Calu3 (cell line): ENCODE measurements around the gene FCHSD2. TPM values are rescaled to one million over a fixed set of nuclear protein-coding genes. Genes with fewer than 3 reads are reported as not detected.

Source experiments
- BruUV-seq: library from RNA; stranded (reverse); fragments of 400-500 nt; replicated peaks from 2 replicates; lab custom pipeline; 2021; lab: Mats Ljungman, UMichigan
- CTCF ChIA-PET: fragments of 300-600 bp; sonication (Branson Sonifier 250); formaldehyde crosslinking; loops from one replicate; lab custom pipeline; 2022; ENCODE audit warnings: antibody characterized with exemption; lab: Charles Lee
- DNase-seq: peaks from one replicate; pipeline ENCODE4 v3.0.0; 2022
- H3K27ac Mint-ChIP-seq: one replicate; pipeline ENCODE4 v1.8.0; 2022; ENCODE audit warnings: mixed read lengths; ENCODE audit not compliant: unreplicated experiment
- H3K27me3 Mint-ChIP-seq: one replicate; pipeline ENCODE4 v1.8.0; 2022; ENCODE audit warnings: mixed read lengths; ENCODE audit not compliant: unreplicated experiment
- H3K36me3 Mint-ChIP-seq: one replicate; pipeline ENCODE4 v1.8.0; 2022; ENCODE audit warnings: mild to moderate bottlenecking, moderate library complexity, mixed read lengths; ENCODE audit not compliant: insufficient read depth, unreplicated experiment
- H3K4me1 Mint-ChIP-seq: one replicate; pipeline ENCODE4 v1.8.0; 2022; ENCODE audit warnings: mild to moderate bottlenecking, low read depth, mixed read lengths; ENCODE audit not compliant: unreplicated experiment
- H3K4me3 Mint-ChIP-seq: one replicate; pipeline ENCODE4 v1.8.0; 2022; ENCODE audit warnings: mild to moderate bottlenecking, low read depth, moderate library complexity, mixed read lengths; ENCODE audit not compliant: unreplicated experiment
- H3K9me3 Mint-ChIP-seq: one replicate; pipeline ENCODE4 v1.8.0; 2022; ENCODE audit warnings: low read depth, mixed read lengths; ENCODE audit not compliant: unreplicated experiment
- intact Hi-C: fragments of 100-400 bp; cut with micrococcal nuclease; formaldehyde crosslinking; loops from one replicate; pipeline ENCODE4 v1.10.0; 2022; ENCODE audit not compliant: unreplicated experiment
- total RNA-seq: library from RNA; stranded (reverse); gene quantifications from 2 replicates; pipeline ENCODE4 v1.2.3, GENCODE V29; 2022
- TF ChIP-seq, protein P1 (sequence below): fragments of 200-600 bp; IDR thresholded peaks from one replicate; pipeline ENCODE4 v1.8.0; 2022; ENCODE audit warnings: antibody characterized with exemption; ENCODE audit not compliant: unreplicated experiment

Gene FCHSD2
- total RNA-seq, 1 experiment from 2014 or later, result 16.2 TPM

DNA sequence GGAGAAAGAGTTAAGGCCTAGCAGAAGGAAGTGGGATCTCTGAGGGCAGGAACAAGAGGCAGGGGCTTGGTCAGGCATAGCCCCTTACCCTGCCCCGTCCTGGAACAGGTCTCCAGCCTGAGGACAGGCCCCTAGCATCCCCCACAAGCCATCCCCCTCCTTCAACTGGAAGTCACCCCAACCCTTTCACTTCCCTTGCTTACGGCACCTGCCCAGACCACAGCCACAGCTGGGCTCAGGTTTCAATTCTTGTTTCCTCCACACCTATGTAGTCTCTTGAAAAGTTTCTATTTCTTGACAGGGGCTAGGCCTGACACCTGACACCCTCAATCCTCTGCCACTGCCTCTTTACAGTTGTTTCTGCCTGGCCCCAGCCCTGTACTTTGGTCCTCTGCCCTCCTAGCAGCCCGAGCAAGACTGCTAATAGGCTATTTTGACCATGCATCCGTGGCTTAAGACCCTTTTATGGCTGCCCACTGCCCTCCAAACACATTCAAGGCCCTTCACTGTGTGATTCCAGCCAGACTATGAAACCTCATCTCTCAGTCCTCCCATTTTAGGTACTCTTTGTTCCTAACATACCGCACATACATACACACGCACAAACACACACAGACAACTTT lies 10.9 kb upstream of the FCHSD2 start:
- Mint-ChIP-seq H3K9me3 (no peaks in the 10 kb centered on the region), H3K4me3 (no peak overlapping the region), H3K27me3 (no peaks in the 10 kb centered on the region), H3K4me1 (peaks cover 12% of the 10 kb centered on the region), H3K27ac (no peak overlapping the region), H3K36me3 (no peaks in the 10 kb centered on the region)
- no TSS peak for BruUV-seq
- CTCF ChIA-PET, result interaction anchor here (0.7 kb wide), 1 partner anchor 11 kb away, joined by 3 read pairs; the partner anchor contains the start of gene FCHSD2
- peak; percentile 24 for DNase-seq
- intact Hi-C loops, result no loop called here
- TF ChIP-seq, protein P1, sequence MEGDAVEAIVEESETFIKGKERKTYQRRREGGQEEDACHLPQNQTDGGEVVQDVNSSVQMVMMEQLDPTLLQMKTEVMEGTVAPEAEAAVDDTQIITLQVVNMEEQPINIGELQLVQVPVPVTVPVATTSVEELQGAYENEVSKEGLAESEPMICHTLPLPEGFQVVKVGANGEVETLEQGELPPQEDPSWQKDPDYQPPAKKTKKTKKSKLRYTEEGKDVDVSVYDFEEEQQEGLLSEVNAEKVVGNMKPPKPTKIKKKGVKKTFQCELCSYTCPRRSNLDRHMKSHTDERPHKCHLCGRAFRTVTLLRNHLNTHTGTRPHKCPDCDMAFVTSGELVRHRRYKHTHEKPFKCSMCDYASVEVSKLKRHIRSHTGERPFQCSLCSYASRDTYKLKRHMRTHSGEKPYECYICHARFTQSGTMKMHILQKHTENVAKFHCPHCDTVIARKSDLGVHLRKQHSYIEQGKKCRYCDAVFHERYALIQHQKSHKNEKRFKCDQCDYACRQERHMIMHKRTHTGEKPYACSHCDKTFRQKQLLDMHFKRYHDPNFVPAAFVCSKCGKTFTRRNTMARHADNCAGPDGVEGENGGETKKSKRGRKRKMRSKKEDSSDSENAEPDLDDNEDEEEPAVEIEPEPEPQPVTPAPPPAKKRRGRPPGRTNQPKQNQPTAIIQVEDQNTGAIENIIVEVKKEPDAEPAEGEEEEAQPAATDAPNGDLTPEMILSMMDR, result no peak

DNA sequence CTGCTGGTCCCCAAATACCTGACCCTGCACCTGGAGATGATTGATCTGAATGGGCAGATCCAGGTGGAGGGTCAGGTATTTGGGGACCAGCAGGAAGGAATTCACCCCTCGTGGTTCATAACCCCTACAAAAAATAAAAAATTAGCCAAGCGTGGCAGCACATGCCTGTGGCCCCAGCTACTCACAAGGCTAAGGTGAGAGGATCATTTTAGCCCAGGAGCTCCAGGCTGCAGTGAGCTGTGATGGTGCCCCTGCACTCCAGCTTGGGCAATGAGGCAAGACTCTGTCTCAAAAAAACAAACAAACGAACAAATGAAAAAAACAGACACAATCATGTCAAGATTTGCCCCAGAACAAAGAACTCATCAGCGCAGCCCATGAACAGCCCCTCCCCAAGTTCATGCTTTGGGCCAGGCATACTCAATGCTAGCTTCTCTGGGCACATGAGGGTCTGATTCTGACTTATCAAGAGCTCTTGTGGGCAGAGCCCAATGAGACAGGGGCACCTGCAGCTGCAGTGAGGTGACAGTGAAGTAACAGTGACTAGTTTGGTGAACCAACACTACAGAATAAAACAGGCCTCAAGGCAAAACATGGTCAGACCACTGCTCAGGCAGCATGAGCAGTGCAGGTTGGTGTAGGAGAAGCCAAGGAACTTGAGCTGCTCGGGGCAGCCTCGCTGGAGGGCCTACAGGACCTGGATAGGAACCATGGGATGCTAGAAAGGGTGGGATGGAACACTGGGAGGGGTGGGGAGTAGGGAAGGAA lies 10.2 kb upstream of the FCHSD2 start:
- intact Hi-C loops, result no loop called here
- CTCF ChIA-PET, result no interaction called here
- TF ChIP-seq, protein P1, result no peak
- Mint-ChIP-seq H3K27me3 (no peaks in the 10 kb centered on the region), H3K9me3 (no peaks in the 10 kb centered on the region), H3K4me3 (no peak overlapping the region), H3K36me3 (no peaks in the 10 kb centered on the region), H3K27ac (no peak overlapping the region), H3K4me1 (peaks cover 12% of the 10 kb centered on the region)
- no TSS peak for BruUV-seq
- DNase-seq, result no peak

DNA sequence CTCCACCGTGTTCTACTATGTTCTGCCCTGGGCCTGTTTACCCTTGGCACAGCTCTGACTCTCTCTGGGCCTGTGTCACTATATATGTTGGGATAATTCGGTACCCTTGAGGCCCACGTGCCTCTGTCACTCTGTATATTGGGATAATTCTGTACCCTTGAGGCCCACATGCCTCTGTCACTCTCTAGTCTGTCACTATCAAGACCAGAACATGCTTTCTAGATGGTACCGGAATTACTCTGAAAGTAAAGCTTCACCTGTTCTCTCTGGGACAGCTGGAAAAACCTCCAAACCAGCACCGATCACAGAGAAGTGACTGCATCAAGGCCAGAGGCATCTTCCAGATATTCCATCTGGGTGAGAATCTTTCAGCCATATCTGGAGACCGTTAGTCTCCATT lies 9.3 kb upstream of the FCHSD2 start:
- intact Hi-C loops, result no loop called here
- no peak for DNase-seq
- BruUV-seq, result no TSS peak
- Mint-ChIP-seq H3K36me3 (no peaks in the 10 kb centered on the region), H3K27me3 (no peaks in the 10 kb centered on the region), H3K4me1 (peaks cover 12% of the 10 kb centered on the region), H3K27ac (no peak overlapping the region), H3K9me3 (no peaks in the 10 kb centered on the region), H3K4me3 (no peak overlapping the region)
- CTCF ChIA-PET, result interaction anchor here (0.5 kb wide), 1 partner anchor 33 kb away, joined by 3 read pairs; no protein-coding TSS in a partner anchor
- TF ChIP-seq, protein P1, result no peak

DNA sequence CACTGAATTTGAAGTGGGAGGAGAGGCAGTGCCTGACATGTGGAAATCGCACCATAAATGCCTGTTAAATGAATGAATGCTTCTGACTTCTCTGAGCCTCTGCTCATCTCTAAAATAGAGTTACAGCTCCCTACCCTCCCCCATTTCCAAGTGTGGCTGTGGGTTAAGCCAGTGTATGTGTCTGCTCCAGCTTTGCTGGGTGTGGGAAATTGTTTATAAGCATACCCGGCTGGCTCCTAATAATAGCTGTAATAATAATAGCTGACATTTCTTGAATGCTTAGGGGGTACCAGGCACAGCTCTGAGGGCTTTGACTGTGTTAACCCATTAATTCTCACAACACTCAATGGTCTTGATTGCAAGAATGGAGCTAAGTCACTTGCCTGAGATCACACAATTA lies 7.0 kb upstream of the FCHSD2 start:
- TF ChIP-seq, protein P1, result no peak
- Mint-ChIP-seq H3K27ac (no peak overlapping the region), H3K36me3 (no peaks in the 10 kb centered on the region), H3K4me1 (peaks cover 12% of the 10 kb centered on the region), H3K9me3 (no peaks in the 10 kb centered on the region), H3K27me3 (no peaks in the 10 kb centered on the region), H3K4me3 (no peak overlapping the region)
- intact Hi-C loops, result no loop called here
- CTCF ChIA-PET, result interaction anchor here (1.0 kb wide), 1 partner anchor 29 kb away, joined by 3 read pairs; no protein-coding TSS in a partner anchor
- DNase-seq, result no peak
- no TSS peak for BruUV-seq
